ENCODE measurements around the gene NOS1AP.

Gene NOS1AP

GRCh38 chr1:162232034-162232711, 162.7 kb downstream of the NOS1AP start:
- TF ChIP-seq CTCF (IDR thresholded peaks at IDR 0.05; ENCODE audit: low read length): no peak
- Histone ChIP-seq H3K27me3 (replicated peaks; ENCODE audit: insufficient read depth, low read length) (no peaks in the 10 kb centered on the region), H3K36me3 (replicated peaks; ENCODE audit: insufficient read depth, low read length) (no peaks in the 10 kb centered on the region), H3K27ac (ENCODE audit: low read length) (no peak overlapping the region), H3K9me2 (replicated peaks; ENCODE audit: insufficient read depth, low read length) (no peaks in the 10 kb centered on the region), H3K9ac (ENCODE audit: low read length) (no peak overlapping the region), H3K4me2 (ENCODE audit: low read depth, low read length) (no peak overlapping the region), H3K9me3 (replicated peaks; ENCODE audit: insufficient read depth, low read length) (no peaks in the 10 kb centered on the region), H3F3A (ENCODE audit: insufficient read depth, low read length) (peaks cover 13% of the 10 kb centered on the region), H3K4me3 (ENCODE audit: low read length) (no peak overlapping the region), H3K79me2 (ENCODE audit: low read length) (no peaks in the 10 kb centered on the region), H4K20me1 (ENCODE audit: insufficient read depth, low read length) (no peaks in the 10 kb centered on the region), H3K4me1 (ENCODE audit: low read length) (peaks cover 26% of the 10 kb centered on the region), H2AFZ (ENCODE audit: low read length) (no peak overlapping the region)
- no peak for DNase-seq

DNA sequence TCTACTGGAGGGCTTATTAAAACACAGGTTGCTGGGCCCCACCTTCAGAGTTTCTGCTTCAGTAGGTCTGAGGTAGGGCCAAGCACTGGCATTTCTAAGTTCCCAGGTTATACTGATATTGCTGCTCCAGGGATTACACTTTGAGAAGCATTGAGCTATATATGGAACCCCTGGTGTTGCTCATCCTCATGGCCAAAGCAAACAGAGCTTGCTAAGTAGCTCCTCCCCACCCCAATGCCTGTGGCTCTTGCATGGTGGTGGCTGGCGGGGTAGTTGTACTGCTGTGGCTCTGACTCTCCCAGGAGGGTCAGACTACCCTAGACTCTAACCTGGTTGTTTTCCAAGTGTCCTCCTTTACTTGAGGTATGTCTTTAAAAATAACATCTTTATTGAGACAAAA, 163.6 kb downstream of the NOS1AP start:
- TF ChIP-seq CTCF (IDR thresholded peaks at IDR 0.05; ENCODE audit: low read length): no peak
- no peak for TF ChIP-seq EZH2phosphoT487 (IDR thresholded peaks at IDR 0.05; ENCODE audit: low read length)
- TF ChIP-seq EZH2 (optimal IDR thresholded peaks at IDR 0.05; ENCODE audit: low read depth, low read length): no peak
- Histone ChIP-seq H3K27me3 (replicated peaks; ENCODE audit: insufficient read depth, low read length) (no peaks in the 10 kb centered on the region), H3K36me3 (replicated peaks; ENCODE audit: insufficient read depth, low read length) (no peaks in the 10 kb centered on the region), H3F3A (ENCODE audit: insufficient read depth, low read length) (peaks cover 13% of the 10 kb centered on the region), H3K27ac (ENCODE audit: low read length) (no peak overlapping the region), H3K9me3 (replicated peaks; ENCODE audit: insufficient read depth, low read length) (no peaks in the 10 kb centered on the region), H3K4me3 (ENCODE audit: low read length) (no peak overlapping the region), H3K9ac (ENCODE audit: low read length) (no peak overlapping the region), H4K20me1 (ENCODE audit: insufficient read depth, low read length) (no peaks in the 10 kb centered on the region), H3K4me1 (ENCODE audit: low read length) (peaks cover 26% of the 10 kb centered on the region), H3K9me2 (replicated peaks; ENCODE audit: insufficient read depth, low read length) (no peaks in the 10 kb centered on the region), H3K4me2 (ENCODE audit: low read depth, low read length) (no peak overlapping the region), H3K79me2 (ENCODE audit: low read length) (no peaks in the 10 kb centered on the region), H2AFZ (ENCODE audit: low read length) (no peak overlapping the region)
- DNase-seq: no peak

GRCh38 chr1:162233937-162234336, 164.4 kb downstream of the NOS1AP start:
- H3K4me3 ChIP-seq (ENCODE audit: low read length): no peak overlapping the region
- DNase-seq: no peak
- H3K27me3 ChIP-seq (replicated peaks; ENCODE audit: insufficient read depth, low read length): no peaks in the 10 kb centered on the region
- H3K4me2 ChIP-seq (ENCODE audit: low read depth, low read length): no peak overlapping the region
- no peak overlapping the region for H3K9ac ChIP-seq (ENCODE audit: low read length)
- H3K27ac ChIP-seq (ENCODE audit: low read length): no peak overlapping the region
- H4K20me1 ChIP-seq (ENCODE audit: insufficient read depth, low read length): no peaks in the 10 kb centered on the region
- H3K9me2 ChIP-seq (replicated peaks; ENCODE audit: insufficient read depth, low read length): no peaks in the 10 kb centered on the region
- peaks cover 21% of the 10 kb centered on the region for H3K4me1 ChIP-seq (ENCODE audit: low read length)
- H3K9me3 ChIP-seq (replicated peaks; ENCODE audit: insufficient read depth, low read length): no peaks in the 10 kb centered on the region
- H3K79me2 ChIP-seq (ENCODE audit: low read length): no peaks in the 10 kb centered on the region
- TF ChIP-seq CTCF (IDR thresholded peaks at IDR 0.05; ENCODE audit: low read length): no peak
- no peak for TF ChIP-seq EZH2phosphoT487 (IDR thresholded peaks at IDR 0.05; ENCODE audit: low read length)
- TF ChIP-seq EZH2 (optimal IDR thresholded peaks at IDR 0.05; ENCODE audit: low read depth, low read length): no peak
- no peaks in the 10 kb centered on the region for H3K36me3 ChIP-seq (replicated peaks; ENCODE audit: insufficient read depth, low read length)
- H2AFZ ChIP-seq (ENCODE audit: low read length): no peak overlapping the region
- H3F3A ChIP-seq (ENCODE audit: insufficient read depth, low read length): peaks cover 13% of the 10 kb centered on the region
